SK-N-SH (cell line): Measurements from ENCODE around the gene GTF3C6. TPM values are rescaled to one million over a fixed set of nuclear protein-coding genes. Genes with fewer than 3 reads are reported as not detected.

Source experiments
- CTCF ChIA-PET: fragments of 300-600, 350-600 bp; formaldehyde crosslinking; extraction: SDS; loops from one replicate; lab custom pipeline; 2021; lab: Yijun Ruan, JAX
- POLR2A ChIA-PET: fragments of 350-600 bp; sonication (Branson Sonifier 250); formaldehyde crosslinking; extraction: SDS; loops from one replicate; lab custom pipeline; 2020; ENCODE audit warnings: antibody characterized with exemption, inconsistent platforms; lab: Yijun Ruan, JAX
- DNase-seq: peaks from one replicate; pipeline ENCODE4 v3.0.0; 2012
- H2AFZ ChIP-seq: fragments of 200-600 bp; sonication (generic); 2 replicates; pipeline ENCODE4 v1.8.1; 2016; ENCODE audit warnings: antibody characterized with exemption, mild to moderate bottlenecking, low read depth
- H3F3A ChIP-seq: fragments of 200-600 bp; sonication (generic); replicated peaks from 2 replicates; pipeline ENCODE3; 2016; ENCODE audit warnings: antibody characterized with exemption, mild to moderate bottlenecking; ENCODE audit not compliant: insufficient read depth
- H3K27ac ChIP-seq, 2 experiments: fragments of 200-500 bp in 1 of 2; fragments of 200-600 bp in 1 of 2; sonication (Bioruptor generic) in 1 of 2; sonication (generic), shearing (Covaris generic) in 1 of 2; 2 replicates each; pipeline versions ENCODE4 v1.5.1 to v1.6.1; 2014 to 2016; ENCODE audit warnings: low read depth in 2 of 2, inconsistent platforms in 1 of 2, low read length in 1 of 2, mild to moderate bottlenecking in 1 of 2, mixed read lengths in 1 of 2
- H3K27me3 ChIP-seq: fragments of 200-600 bp; sonication (generic), shearing (Covaris generic); 2 replicates; pipeline ENCODE4 v1.6.1; 2016; ENCODE audit warnings: mixed run types; ENCODE audit not compliant: insufficient read depth
- H3K36me3 ChIP-seq, 2 experiments: fragments of 200-500 bp in 1 of 2; fragments of 200-600 bp in 1 of 2; sonication (Bioruptor generic) in 1 of 2; sonication (generic) in 1 of 2; replicated peaks in 1 of 2; 2 replicates each; pipeline versions ENCODE3 to v1.5.1; 2014 to 2016; ENCODE audit warnings: low read length in 1 of 2, mild to moderate bottlenecking in 1 of 2; ENCODE audit not compliant: insufficient read depth in 2 of 2, control insufficient read depth in 1 of 2
- H3K4me1 ChIP-seq, 2 experiments: fragments of 200-500 bp in 1 of 2; fragments of 200-600 bp in 1 of 2; sonication (Bioruptor generic) in 1 of 2; sonication (generic), shearing (Covaris generic) in 1 of 2; 2 replicates each; pipeline versions ENCODE4 v1.5.1 to v1.6.1; 2014 to 2016; ENCODE audit warnings: low read depth in 1 of 2, low read length in 1 of 2, mixed run types in 1 of 2; ENCODE audit not compliant: insufficient read depth in 2 of 2, control insufficient read depth in 1 of 2
- H3K4me2 ChIP-seq: fragments of 200-600 bp; sonication (generic), shearing (Covaris generic); 2 replicates; pipeline ENCODE4 v1.6.1; 2017; ENCODE audit warnings: mixed run types
- H3K4me3 ChIP-seq, 2 experiments: fragments of 200-500 bp in 1 of 2; fragments of 200-600 bp in 1 of 2; sonication (Bioruptor generic) in 1 of 2; sonication (generic), shearing (Covaris generic) in 1 of 2; 2 replicates each; pipeline versions ENCODE4 v1.5.1 to v1.8.1; 2014 to 2016; ENCODE audit warnings: low read depth in 2 of 2, inconsistent platforms in 1 of 2, low read length in 1 of 2, mild to moderate bottlenecking in 1 of 2, mixed read lengths in 1 of 2, moderate library complexity in 1 of 2
- H3K79me2 ChIP-seq: fragments of 200-600 bp; sonication (generic); 2 replicates; pipeline ENCODE4 v1.8.1; 2017; ENCODE audit warnings: mild to moderate bottlenecking; ENCODE audit not compliant: insufficient read depth
- H3K9ac ChIP-seq: fragments of 200-600 bp; sonication (generic); 2 replicates; pipeline ENCODE4 v1.6.1; 2017; ENCODE audit warnings: mixed run types
- H3K9me2 ChIP-seq: fragments of 200-600 bp; sonication (generic); 2 replicates; pipeline ENCODE4 v1.6.1; 2017; ENCODE audit warnings: mixed run types
- H3K9me3 ChIP-seq: fragments of 200-600 bp; sonication (generic); 2 replicates; pipeline ENCODE4 v1.6.1; 2017; ENCODE audit warnings: mixed run types, mild to moderate bottlenecking, moderate library complexity
- H4K20me1 ChIP-seq: fragments of 200-600 bp; sonication (generic); 2 replicates; pipeline ENCODE4 v1.6.1; 2017; ENCODE audit warnings: mild to moderate bottlenecking, mixed run types; ENCODE audit not compliant: insufficient read depth
- CTCF ChIP-seq: fragments of 200-600 bp; sonication (generic); IDR thresholded peaks from 2 replicates; pipeline ENCODE4 v1.6.1; 2017; ENCODE audit warnings: antibody characterized with exemption, mild to moderate bottlenecking, moderate library complexity
- ELF1 ChIP-seq: IDR thresholded peaks from 2 replicates; pipeline ENCODE4 v1.4.0; 2012
- EZH2phosphoT487 ChIP-seq: fragments of 200-600 bp; sonication (generic); IDR thresholded peaks from 2 replicates; pipeline ENCODE4 v1.6.1; 2017; ENCODE audit warnings: low read depth, mixed run types, mild to moderate bottlenecking, antibody characterized with exemption, moderate library complexity, borderline replicate concordance
- FOSL2 ChIP-seq: IDR thresholded peaks from 2 replicates; pipeline ENCODE4 v1.4.0; 2012; ENCODE audit warnings: low read depth, mild to moderate bottlenecking, moderate library complexity, borderline replicate concordance
- FOXM1 ChIP-seq: IDR thresholded peaks from 2 replicates; pipeline ENCODE4 v1.4.0; 2012; ENCODE audit warnings: low read depth, mild to moderate bottlenecking
- GABPA ChIP-seq: IDR thresholded peaks from 2 replicates; pipeline ENCODE4 v1.4.0; 2012; ENCODE audit warnings: low read depth, mild to moderate bottlenecking
- GATA2 ChIP-seq: sonication (generic); formaldehyde crosslinking; IDR thresholded peaks from 2 replicates; pipeline ENCODE4 v1.5.0; 2020; ENCODE audit warnings: mild to moderate bottlenecking, missing genetic modification reagents
- JUND ChIP-seq: IDR thresholded peaks from 2 replicates; pipeline ENCODE4 v1.4.0; 2012
- MXI1 ChIP-seq: IDR thresholded peaks from 2 replicates; pipeline ENCODE4 v1.6.1; 2012; ENCODE audit warnings: mild to moderate bottlenecking, low read depth, low read length, improper control_type of control experiment
- NFIC ChIP-seq: IDR thresholded peaks from 2 replicates; pipeline ENCODE4 v1.4.0; 2012; ENCODE audit warnings: borderline replicate concordance
- NRF1 ChIP-seq: IDR thresholded peaks from 2 replicates; pipeline ENCODE4 v1.6.1; 2012; ENCODE audit warnings: low read depth, mild to moderate bottlenecking, low read length
- POLR2AphosphoS5 ChIP-seq: IDR thresholded peaks from 2 replicates; pipeline ENCODE4 v1.6.1; 2012; ENCODE audit warnings: low read depth, low read length
- RAD21 ChIP-seq: IDR thresholded peaks from 2 replicates; pipeline ENCODE4 v1.6.1; 2012; ENCODE audit warnings: mild to moderate bottlenecking, low read length
- SIN3A ChIP-seq: IDR thresholded peaks from 2 replicates; pipeline ENCODE4 v1.6.1; 2012; ENCODE audit warnings: low read depth, mild to moderate bottlenecking, low read length, moderate library complexity, borderline replicate concordance
- SMC3 ChIP-seq: IDR thresholded peaks from 2 replicates; pipeline ENCODE4 v1.6.1; 2012; ENCODE audit warnings: low read depth, low read length, improper control_type of control experiment
- TAF1 ChIP-seq: IDR thresholded peaks from 2 replicates; pipeline ENCODE4 v1.6.1; 2012; ENCODE audit warnings: low read depth, mild to moderate bottlenecking, low read length, moderate library complexity, borderline replicate concordance
- TCF12 ChIP-seq: IDR thresholded peaks from 2 replicates; pipeline ENCODE4 v1.4.0; 2012
- WGBS: methylation state at CpG from one replicate; pipeline ENCODE4 v1.1.6; 2017; ENCODE audit warnings: low lambda C conversion rate; 5-methylcytosine and 5-hydroxymethylcytosine counted together
- polyA plus RNA-seq, 3 experiments: library from polyadenylated mRNA; depleted of rRNA; stranded (reverse); fragments of >200 nt; gene quantifications; 2 replicates each; pipeline ENCODE4 v1.2.3, GENCODE V29; 2012
- TF ChIP-seq, protein P1 (sequence below): IDR thresholded peaks from 2 replicates; pipeline ENCODE4 v1.4.0; 2012; ENCODE audit warnings: low read depth, borderline replicate concordance
- TF ChIP-seq, protein P2 (sequence below): IDR thresholded peaks from 2 replicates; pipeline ENCODE4; 2012

The GTF3C6 gene
- polyA plus RNA-seq, 1 of the 3 experiments (the other 2 are of a cell fraction) = 38.5 TPM

- TF ChIP-seq, protein P1, sequence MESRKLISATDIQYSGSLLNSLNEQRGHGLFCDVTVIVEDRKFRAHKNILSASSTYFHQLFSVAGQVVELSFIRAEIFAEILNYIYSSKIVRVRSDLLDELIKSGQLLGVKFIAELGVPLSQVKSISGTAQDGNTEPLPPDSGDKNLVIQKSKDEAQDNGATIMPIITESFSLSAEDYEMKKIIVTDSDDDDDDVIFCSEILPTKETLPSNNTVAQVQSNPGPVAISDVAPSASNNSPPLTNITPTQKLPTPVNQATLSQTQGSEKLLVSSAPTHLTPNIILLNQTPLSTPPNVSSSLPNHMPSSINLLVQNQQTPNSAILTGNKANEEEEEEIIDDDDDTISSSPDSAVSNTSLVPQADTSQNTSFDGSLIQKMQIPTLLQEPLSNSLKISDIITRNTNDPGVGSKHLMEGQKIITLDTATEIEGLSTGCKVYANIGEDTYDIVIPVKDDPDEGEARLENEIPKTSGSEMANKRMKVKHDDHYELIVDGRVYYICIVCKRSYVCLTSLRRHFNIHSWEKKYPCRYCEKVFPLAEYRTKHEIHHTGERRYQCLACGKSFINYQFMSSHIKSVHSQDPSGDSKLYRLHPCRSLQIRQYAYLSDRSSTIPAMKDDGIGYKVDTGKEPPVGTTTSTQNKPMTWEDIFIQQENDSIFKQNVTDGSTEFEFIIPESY = no peak
- TF ChIP-seq POLR2AphosphoS5 (no peak), FOSL2 (no peak), SMC3 (no peak), EZH2phosphoT487 (no peak), JUND (no peak), ELF1 (no peak)
- TF ChIP-seq, protein P2, sequence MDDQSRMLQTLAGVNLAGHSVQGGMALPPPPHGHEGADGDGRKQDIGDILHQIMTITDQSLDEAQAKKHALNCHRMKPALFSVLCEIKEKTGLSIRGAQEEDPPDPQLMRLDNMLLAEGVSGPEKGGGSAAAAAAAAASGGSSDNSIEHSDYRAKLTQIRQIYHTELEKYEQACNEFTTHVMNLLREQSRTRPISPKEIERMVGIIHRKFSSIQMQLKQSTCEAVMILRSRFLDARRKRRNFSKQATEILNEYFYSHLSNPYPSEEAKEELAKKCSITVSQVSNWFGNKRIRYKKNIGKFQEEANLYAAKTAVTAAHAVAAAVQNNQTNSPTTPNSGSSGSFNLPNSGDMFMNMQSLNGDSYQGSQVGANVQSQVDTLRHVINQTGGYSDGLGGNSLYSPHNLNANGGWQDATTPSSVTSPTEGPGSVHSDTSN = no peak
Observed at GRCh38 chr6:111002350-111002749, 43.8 kb downstream of the GTF3C6 start (continued).

- Histone ChIP-seq H3K79me2 (peaks cover 5% of the 10 kb centered on the region; the same call in 1 of the 2 replicates), H3K4me2 (no peak overlapping the region), H3K4me3 (peak overlapping the region in 1 of 2 experiments; percentile 23; a peak in 1 of 4 replicates), H3K36me3 (peaks cover 48 to 60% of the 10 kb centered on the region in 2 experiments), H3K27ac (no peak overlapping the region), H3K9ac (no peak overlapping the region), H3K9me3 (no peaks in the 10 kb centered on the region), H3K9me2 (no peaks in the 10 kb centered on the region), H3K4me1 (no peaks in the 10 kb centered on the region), H2AFZ (no peak overlapping the region), H4K20me1 (no peaks in the 10 kb centered on the region), H3K27me3 (no peaks in the 10 kb centered on the region), H3F3A (peaks cover 15% of the 10 kb centered on the region)
- WGBS = 81% methylated on average over 2 of the region's 2 CpGs
- TF ChIP-seq FOSL2 (no peak), GATA2 (CRISPR knock-in tag) (no peak), TCF12 (no peak), GABPA (no peak), NRF1 (no peak), FOXM1 (no peak), EZH2phosphoT487 (no peak), MXI1 (no peak), SMC3 (peak; percentile 50), NFIC (no peak), TAF1 (no peak), CTCF (peak; percentile 82), RAD21 (peak; percentile 80), SIN3A (no peak)
- TF ChIP-seq, protein P1 = no peak
- TF ChIP-seq, protein P2 = no peak
- ChIA-PET POLR2A (no interaction called here), CTCF (interaction anchor here (0.6 to 6.6 kb wide), 32 partner anchors 8 to 1000 kb away, joined by 3 to 76 read pairs (median 4); partner anchors contain the start of gene RPF2)
- peak; percentile 64 for DNase-seq
Observed at GRCh38 chr6:111011360-111012142, 53.0 kb downstream of the GTF3C6 start.
